ENCODE results near the gene CNOT2.
"Not testable (repeated sequence)": the region's sequence is repeated elsewhere in the genome, so short reads cannot be mapped to it uniquely, and the experiment has no call there.

CNOT2 gene

GRCh38 chr12:70366581-70367257 lies 123.5 kb downstream of the CNOT2 start:
- no peak for DNase-seq (ENCODE audit: low read depth)

DNA sequence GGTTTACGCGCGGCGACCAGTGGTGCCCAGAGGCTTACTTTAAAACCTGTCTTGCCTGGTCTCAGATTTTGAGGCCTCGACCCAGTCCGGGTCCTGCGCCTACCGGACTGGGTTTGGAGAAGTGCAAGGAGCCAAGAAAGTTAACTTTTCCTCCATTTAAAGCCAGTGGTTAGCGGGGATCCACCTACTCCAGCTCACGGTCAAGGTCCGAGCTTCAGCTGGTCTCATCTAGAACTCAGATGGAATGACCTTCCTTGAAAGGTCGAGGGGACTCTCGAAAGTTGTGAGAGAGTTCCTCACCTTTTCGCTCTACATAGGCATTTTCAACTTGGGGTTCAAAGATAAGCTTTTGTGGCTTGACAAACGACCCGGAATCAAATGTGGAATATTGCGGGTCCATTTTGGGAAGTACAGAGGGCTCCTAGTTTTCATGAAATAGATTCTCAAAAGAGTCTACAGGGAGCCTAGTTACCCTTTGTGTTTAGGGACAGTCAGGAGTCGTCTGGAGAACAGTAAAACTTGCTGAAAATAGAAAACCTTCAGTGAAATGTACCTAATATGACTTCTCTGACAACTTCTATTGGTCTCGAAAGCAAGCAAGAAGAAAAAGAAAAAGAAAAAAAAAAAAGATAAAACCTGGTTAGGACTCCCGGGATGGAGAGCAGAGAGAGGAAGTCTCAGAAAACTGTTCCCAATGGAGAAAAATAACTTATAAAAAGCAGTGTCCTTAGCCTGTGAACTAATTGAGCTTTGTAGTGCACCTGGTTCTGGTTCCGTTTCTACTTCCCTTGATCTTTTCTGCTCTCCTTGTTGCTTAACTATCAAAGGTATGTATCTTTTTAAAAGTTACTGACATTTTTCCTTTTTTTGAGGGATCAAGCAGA lies 124.3 kb downstream of the CNOT2 start:
- no peak for DNase-seq (ENCODE audit: low read depth)

DNA sequence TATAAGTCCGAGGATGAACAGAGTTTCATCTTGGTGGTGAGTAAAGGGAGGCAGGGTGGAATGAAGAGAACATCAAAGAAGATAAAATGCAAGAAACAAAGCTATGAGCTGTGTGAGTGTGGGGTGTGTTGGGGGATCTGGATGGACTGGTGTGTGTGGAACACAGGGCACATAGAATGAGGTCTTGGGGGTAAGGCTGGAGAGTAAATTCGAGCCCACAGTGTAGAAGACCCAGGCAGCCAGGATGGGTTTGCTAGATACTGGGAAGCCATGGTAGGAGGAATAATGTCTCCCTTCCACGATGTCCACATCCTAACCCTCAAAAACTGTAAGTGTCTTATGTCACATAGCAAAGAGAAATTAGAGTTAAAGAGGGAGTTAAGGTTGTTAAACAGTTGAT lies 129.6 kb downstream of the CNOT2 start:
- DNase-seq (ENCODE audit: low read depth): no peak

GRCh38 chr12:70379846-70380245 lies 136.6 kb downstream of the CNOT2 start:
- no peak for DNase-seq (ENCODE audit: low read depth)

DNA sequence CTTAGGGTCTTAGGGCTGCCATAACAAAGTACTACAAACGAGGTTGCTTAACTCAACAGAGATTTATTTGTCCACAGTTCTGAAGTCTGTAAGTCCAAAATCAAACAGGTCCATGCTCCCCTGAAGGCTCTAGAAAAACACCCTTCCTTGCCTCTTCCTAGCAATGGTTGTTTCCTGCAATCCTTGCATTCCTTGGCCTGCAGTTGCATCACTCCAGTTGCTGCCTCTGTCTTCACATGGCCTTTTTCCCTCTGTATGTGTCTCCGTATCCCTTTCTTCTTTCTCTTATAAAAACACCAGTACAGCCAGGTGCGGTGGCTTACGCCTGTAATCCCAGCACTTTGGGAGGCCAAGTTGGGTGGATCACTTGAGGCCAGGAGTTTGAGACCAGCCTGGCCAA lies 140.3 kb downstream of the CNOT2 start:
- DNase-seq (ENCODE audit: low read depth): no peak

DNA sequence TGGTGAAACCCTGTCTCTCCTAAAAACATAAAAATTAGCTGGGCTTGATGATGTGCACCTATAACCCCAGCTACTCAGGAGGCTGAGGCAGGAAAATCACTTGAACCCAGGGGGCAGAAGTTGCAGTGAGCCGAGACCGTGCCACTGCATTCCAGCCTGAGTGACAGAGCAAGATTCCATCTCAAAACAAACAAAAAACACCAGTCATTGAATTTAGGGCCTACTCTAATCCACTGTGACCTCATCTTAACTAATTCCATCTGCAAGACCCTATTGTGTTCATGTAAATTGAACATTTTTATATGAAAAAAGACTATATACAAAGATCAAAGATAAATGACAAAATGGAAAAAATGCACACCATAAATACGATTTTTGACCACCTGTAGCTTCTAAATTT lies 140.7 kb downstream of the CNOT2 start:
- no peak for DNase-seq (ENCODE audit: low read depth)

DNA sequence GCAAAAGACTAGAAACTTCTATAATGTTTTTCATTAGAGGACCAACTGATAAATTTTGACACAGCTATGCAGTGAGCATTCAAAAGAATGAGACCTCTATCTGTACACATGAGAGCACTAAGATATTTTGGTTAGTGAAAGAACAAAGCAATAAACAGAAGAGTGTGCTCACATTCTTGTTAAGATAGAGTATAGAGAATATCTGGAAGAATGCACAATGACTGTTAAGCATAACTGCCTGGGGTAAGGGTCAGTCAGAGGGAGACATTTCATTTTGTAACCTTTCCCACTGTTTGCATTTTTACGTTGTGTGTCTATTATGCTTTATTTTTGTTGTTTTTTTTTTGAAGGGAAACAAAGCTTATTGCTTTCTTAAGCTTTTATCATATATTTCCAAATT lies 143.5 kb downstream of the CNOT2 start:
- DNase-seq (ENCODE audit: low read depth): no peak

DNA sequence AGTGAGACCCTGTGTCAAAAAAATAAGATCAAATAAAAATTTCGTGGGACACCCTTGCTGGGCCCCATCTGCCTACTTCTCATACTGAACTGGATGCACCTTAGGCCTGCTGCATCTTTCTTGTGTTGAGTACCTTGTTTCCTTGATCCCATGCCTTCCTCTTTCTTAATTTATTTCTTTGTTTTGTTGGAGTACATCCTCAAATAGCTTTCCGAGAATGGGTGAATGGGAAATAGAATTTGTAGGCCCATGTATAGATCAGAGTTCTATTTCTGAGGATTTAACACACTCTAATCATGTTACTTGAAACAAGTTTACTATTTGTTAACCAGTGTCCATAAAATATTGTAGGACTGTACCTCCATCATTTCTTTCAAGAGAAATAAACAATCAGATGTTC lies 146.4 kb downstream of the CNOT2 start:
- DNase-seq (ENCODE audit: low read depth): no peak

DNA sequence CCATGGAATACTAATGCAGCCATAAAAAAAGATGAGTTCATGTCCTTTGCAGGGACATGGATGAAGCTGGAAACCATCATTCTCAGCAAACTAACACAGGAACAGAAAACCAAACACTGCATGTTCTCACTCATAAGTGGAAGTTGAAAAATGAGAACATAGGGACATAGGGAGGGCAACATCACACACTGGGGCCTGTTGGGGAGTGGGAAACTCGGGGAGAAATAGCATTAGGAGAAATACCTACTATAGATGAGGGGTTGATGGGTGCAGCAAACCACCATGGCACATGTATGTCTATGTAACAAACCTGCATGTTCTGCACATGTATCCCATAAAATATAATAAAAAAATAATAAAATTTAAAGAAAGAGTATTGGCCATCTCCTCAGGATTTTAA lies 149.4 kb downstream of the CNOT2 start:
- DNase-seq (ENCODE audit: low read depth): not testable (repeated sequence)

DNA sequence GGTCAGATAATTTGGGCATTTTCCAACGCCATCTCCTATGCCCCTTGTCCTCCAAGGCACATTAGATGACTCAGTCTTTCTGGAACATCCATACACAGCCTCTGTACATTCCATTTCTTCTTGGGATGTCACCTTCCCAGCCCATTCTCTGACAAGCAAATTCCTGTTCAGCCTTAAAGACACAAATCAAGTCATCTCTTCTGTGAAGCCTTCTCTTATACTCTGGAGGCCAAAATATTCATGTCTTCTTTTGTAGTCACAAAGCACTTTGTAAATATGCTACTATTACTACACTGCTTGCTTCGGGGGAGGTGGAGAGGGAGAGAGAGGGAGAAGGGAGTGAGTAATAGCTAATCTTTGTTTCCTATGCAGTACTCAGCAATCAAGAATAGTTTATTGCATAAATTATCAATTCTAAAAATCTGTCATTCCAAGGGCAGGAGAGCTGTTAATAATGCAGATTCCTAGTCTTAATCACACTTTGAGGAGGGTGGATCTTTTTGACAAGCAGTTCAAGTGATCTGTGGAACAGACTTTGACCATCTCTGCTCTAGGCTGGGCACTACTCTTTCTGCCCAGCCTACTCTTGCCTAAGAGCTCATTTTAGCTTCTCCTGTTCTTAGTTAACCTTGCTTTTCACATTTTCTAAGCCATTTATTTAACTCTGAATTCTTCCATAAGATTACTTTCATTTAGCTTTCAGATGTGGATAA lies 150.7 kb downstream of the CNOT2 start:
- DNase-seq (ENCODE audit: low read depth): peak; percentile 28

DNA sequence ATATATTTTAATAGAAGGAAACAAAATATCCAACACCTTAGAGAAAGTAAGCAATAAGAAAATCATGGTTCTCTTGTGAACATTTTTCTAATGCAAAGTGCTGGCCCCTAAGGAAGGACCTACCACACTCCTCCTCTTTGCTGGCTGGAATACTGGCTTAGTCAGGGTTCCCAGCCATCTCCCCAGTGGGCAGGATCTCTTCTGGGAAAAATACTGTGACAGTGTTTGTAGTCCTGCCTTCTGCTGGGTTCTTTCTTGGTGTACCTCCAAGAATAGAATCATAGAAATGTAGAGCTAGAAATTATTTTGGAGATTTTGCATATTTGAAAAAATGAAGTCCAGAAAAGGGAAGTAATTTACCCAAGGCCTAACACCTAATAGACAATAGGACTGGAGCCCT lies 154.8 kb downstream of the CNOT2 start:
- no peak for DNase-seq (ENCODE audit: low read depth)

- DNase-seq (ENCODE audit: low read depth): no peak
Measured at GRCh38 chr12:70398862-70399261, 155.6 kb downstream of the CNOT2 start.

- no peak for DNase-seq (ENCODE audit: low read depth)
Measured at GRCh38 chr12:70399311-70399710, 156.1 kb downstream of the CNOT2 start.

GRCh38 chr12:70400124-70400523 lies 156.9 kb downstream of the CNOT2 start:
- no peak for DNase-seq (ENCODE audit: low read depth)

DNA sequence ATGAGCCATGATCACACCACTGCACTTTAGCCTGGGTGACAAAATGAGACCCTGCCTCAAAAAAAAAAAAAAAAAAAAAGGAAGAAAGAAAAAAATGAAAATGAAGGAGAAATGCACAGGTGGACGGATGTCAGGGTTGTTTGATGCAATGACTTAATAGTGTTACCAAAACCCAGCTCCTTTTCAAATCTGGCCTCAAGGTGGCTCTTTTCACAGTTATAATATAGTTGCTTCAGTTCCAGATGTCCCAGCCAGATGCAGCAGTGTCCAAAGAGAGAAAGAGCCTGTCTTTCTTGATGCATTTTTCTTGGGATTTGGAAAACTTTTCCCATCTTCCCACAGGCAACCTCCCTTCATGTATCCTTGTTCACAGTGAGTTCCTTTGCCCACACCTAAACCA lies 159.4 kb downstream of the CNOT2 start:
- DNase-seq (ENCODE audit: low read depth): no peak

GRCh38 chr12:70403826-70404225 lies 160.6 kb downstream of the CNOT2 start:
- DNase-seq (ENCODE audit: low read depth): no peak
